SIG-M5 treated with dmso at 0.1 percent for 504 hours (cell line): ENCODE measurements around the gene SLC35F3.

Source experiments
- DNase-seq: peaks from one replicate; lab custom pipeline; 2025; ENCODE audit not compliant: unreplicated experiment; lab: John Stamatoyannopoulos, UW

SLC35F3 gene

GRCh38 chr1:233971753-233972152 lies 67.3 kb downstream of the SLC35F3 start:
- DNase-seq, result no peak

- no peak for DNase-seq
These were observed 68.1 kb downstream of the SLC35F3 start for GRCh38 chr1:233972563-233972950.

GRCh38 chr1:233972951-233973635 lies 68.6 kb downstream of the SLC35F3 start:
- DNase-seq, result no peak

- no peak for DNase-seq
These were observed 71.0 kb downstream of the SLC35F3 start for GRCh38 chr1:233975486-233975885.

DNA sequence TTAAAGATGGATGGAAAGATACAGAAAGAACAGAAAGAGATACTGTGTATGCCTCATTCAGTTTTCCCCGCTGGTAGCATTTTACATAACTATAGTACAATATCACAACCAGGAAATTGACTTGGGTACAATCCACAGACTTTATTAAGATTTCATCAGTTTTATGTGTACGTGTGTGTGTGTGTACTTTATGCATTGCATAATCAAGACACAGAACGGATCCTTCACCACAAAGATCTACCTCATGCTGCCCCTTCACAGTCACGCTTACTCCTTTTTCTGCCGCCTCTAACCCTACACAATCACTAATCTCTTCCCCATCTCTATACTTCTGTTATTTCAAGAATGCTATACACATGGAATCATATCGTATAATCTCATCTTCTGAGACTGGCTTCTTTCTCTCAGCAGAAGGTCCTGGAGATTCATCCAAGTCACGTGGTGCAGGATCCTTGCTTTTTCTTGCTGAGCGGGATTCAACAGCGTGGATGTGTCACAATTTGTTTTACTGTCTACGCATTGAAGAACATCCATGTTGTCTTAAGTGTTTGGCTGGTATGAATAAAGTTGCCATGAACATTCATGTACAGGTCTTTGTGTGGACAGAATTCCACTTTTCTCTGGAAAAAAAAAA lies 76.7 kb downstream of the SLC35F3 start:
- no peak for DNase-seq

DNA sequence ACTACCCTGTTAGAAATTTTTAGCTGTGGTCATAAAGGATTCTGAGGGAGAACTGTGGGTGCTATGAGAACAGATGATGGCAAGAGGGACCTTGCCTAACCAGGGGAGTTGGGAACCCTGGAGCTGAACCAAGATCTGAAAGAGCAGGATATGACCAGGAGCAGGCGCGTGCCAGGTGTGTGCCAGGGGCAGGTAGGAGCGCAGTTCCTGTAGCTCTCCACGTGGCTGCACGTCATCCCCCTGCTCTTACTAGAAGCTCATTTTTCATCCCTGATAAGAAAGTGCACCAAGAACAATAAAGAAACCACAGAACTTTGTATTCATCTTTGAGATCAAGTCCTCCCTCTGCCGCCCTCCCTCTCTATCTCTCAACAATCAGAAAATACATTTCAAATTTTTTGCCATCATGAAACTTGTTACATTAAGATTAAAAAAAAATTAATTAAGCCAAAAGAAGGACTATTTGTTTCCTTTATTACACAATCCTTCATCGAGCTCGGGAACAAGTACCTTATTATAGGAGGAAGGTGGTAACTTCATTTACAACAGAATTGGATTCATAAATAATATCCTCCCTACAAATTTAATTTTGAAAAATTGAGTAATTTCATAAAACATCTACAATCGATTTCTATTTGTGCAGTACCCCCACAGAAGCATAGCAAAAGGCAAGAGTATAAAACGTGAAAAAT lies 78.5 kb downstream of the SLC35F3 start:
- no peak for DNase-seq

DNA sequence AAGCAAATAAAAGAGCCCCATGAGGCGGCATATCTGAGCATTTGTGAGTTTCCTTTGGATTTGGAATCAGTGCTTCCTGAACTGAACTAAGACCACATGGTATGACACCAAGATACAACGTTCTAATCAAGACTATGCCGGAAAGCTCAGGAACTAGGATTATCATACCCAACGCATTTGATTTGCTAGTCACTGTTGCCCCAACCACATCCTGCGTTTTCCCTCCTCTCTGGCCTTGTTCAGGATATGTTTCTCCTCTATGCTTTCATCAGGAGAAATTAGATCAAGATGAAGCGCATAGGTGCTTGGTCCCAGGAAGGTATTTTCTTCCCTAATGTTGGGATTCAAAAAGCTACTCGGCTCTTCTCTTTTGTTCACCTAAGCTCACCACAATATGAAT lies 79.3 kb downstream of the SLC35F3 start:
- no peak for DNase-seq

DNA sequence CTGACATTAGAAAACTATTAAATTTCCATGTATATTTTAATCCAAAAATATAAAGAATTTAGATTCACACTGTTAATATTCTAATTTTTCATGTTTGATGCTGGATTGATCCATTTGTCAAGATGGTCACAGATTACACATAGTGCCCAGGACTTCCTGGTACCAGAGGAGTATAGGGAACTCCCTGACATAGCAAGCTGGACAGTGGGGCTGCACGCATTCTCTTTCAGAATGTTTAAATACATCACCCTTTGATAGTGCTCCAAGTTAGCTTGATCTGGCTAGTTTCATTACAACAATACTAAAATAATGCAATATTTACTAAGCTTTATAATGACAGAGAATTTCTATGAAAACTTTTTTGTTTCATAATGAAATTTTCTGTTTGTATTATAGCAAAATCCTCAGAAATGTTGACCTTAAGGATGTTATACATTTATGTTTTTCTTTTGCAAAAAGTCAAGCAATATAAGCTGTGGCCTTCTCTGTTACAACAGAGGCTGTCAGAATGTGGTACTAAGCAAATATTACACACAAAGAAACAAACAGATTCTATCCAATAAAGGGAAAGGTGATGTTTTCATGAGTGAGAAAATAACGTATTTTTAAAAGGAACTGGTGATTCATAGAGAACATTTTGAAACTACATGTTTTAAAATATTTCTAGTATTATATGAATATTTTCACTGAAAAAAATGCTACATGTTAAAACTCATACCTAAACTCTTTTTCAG lies 84.7 kb downstream of the SLC35F3 start:
- no peak for DNase-seq

GRCh38 chr1:233990486-233990885 lies 86.0 kb downstream of the SLC35F3 start:
- no peak for DNase-seq

- no peak for DNase-seq
These were observed 89.2 kb downstream of the SLC35F3 start for GRCh38 chr1:233993651-233994050.

DNA sequence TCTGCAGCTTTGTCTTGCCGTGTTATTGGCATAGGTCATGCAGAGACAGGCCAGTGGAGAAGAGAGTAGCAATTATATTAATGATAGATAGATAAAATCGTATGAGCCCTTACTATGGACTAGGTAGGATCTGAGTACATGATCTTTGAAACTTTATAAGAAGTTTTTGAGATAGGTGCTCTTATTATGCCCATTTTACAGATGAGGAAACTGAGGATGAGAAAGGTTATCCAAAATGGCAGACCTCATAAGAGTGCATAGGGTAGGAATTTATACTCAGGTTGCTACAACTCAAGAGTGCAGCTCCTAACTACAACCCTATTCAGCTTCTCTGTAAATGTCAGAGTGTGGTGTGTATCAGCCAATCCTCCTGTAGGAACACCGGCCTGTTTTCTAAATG lies 89.6 kb downstream of the SLC35F3 start:
- DNase-seq, result no peak

DNA sequence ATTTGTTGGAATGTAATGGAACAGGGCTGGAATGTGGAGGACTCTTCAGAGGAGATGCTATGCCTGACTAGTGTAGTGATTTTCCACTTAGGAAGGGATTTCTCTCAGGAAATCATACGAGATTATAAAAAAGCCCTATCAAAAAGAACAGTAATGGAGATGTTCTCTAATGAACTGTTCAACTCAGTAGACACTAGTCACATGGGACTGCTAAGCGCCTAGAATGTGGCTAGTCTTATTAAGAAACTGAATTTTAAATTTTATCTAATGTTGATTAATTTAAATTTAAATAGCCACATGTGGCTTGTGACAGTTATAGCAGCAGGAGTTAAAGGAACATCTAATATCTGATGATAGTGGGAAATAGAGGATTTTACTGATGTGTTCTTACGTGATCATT lies 94.0 kb downstream of the SLC35F3 start:
- no peak for DNase-seq

GRCh38 chr1:233998891-233999290 lies 94.4 kb downstream of the SLC35F3 start:
- no peak for DNase-seq

DNA sequence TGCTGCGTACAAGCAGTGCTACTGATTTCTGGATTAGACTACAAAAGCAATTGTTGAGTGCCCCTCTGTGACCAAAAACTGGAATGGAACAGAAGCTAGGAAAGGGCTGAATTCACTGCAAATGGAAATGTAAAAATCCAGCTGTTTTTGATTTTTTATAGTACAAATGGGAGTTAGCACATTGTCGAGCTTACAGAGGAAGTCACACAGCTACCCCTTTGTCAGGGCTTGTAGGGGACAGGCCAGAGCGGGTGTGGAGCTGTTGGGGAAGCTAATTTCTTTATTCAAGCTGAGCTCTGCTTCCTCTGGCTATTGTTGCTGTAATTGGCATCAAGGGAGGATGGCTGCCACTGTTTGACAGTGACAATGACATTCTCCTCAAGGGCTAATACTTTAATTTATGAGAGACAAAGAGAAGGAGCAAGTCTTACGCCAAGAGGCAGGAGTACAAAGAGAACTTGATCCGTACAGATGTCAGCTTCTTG lies 96.1 kb downstream of the SLC35F3 start:
- DNase-seq, result no peak

GRCh38 chr1:234001817-234002216 lies 97.3 kb downstream of the SLC35F3 start:
- no peak for DNase-seq

DNA sequence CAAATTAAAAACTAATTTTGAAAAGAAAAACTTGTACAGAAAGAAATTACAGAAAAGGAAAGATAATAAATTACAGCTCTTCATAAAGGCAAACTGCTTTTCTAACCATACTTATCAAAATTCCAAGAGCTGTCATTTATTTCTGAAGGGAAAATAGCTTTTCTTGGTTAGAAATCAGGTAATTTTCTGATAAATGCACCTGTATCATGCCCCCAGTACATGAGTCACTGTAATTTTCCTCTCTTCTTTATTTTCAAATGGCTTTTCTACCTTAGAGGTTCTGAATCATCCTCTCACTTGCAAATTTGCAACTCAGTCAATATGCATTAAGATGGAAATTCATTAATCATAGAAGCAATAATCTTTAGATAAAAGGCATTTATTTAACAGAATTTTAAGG lies 100.1 kb downstream of the SLC35F3 start:
- DNase-seq, result no peak

DNA sequence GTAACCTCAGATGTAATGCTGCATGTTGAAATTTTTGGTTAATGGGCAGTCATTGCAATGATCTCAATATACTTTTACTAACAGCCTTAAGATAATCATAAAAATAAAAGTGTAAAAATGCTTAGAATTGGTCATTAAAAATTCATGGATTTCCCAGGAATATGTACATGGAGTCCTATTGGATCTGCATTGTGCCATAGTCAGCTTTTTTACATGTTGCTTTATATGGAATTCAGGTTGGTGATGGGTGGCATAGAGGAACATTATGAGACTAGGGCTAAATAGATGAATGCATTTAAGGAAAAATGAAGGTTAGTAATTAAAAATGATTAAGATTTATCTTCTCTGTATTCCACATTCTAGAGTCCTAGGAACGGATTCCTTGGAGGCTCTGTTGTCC lies 103.2 kb downstream of the SLC35F3 start:
- DNase-seq, result no peak

DNA sequence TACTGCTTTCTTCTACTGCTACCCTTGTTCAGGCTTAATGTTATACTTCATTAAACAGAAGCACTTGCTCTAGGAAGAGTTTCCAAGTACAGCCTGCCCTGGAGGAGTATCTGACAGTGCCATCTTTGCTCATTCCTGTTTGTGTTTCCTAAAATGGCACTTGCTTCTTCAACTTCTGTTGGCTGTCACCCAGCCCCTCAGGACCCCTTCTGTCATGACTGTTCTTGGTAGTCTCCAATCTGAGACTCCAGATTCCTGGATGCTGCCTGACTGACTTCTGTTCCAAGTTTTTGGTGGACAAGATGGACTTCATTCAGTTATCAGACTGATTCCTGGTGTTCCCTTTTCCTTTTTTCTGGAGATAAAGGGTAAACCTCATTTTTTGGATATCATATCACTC lies 104.1 kb downstream of the SLC35F3 start:
- DNase-seq, result no peak

GRCh38 chr1:234009668-234010067 lies 105.2 kb downstream of the SLC35F3 start:
- no peak for DNase-seq

DNA sequence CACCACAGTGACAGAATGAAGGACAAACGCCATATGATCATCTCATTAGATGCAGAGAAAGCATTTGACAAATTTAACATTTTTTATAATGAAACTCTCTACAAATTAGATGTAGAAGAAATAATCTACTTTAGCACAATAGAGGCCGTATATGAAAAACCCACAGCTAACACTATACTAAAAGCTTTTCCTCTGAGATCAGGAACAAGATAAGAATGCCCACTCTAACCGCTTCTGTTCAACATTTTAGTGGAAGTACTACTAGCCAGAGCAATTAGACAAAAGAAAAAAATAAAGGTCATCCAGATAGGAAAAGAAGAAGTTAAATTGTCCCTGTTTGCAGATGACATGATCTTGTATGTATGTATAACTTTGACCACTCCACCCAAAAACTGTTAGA lies 109.7 kb downstream of the SLC35F3 start:
- no peak for DNase-seq

DNA sequence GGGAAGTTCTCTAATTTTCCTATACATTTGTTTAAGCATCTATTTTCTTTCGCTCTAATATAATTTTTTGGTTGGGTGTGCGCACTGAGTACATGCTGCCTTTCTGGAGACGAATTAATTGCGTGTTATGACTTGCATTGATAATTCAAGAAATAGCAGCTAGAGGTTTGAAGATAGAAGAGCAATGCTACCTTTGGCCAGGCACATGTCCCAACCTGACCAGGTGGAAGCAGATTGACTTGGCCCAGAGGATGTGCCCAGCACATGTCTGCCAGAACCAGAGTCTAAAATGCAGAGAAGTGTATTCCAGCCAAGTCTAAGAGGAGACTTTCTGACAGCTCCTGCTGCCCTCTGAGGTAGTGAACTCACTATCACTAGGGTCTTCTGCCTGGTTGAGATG lies 114.3 kb downstream of the SLC35F3 start:
- DNase-seq, result no peak

DNA sequence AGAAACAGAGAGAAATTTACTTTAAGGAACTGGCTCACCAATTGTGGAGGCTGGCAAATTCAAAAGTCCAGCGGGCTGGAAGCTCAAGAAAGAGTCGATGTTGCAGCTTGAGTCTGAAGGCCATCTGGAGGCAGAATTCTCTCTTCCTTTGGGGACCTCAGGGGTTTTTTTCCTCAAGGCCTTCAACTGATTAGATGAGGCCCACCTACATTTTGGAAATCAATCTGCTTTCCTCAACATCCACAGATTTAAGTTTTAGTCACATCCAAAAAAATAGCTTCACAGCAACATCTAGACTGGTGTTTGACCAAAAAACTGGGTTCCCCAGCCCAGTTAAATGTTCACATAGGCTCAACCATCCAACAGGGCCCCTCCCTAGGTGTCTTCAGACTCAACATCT lies 114.9 kb downstream of the SLC35F3 start:
- DNase-seq, result no peak
